ENCODE data around the gene RAB27A. TPM values are rescaled to one million over a fixed set of nuclear protein-coding genes. Genes with fewer than 3 reads are reported as not detected.

The RAB27A gene
- polyA plus RNA-seq, 1 donor (not counting 4 experiments of a cell fraction or from before 2014, with no cell fraction given), result 10.8 TPM

GRCh38 chr15:55202206-55202605 lies 87.4 kb downstream of the RAB27A start:
- Histone ChIP-seq H3K27ac (ENCODE audit: control insufficient read depth, insufficient read depth, low read length) (no peak overlapping the region), H4K20me1 (ENCODE audit: control insufficient read depth, extremely low read depth, insufficient read depth, low read length) (no peaks in the 10 kb centered on the region), H3K4me2 (ENCODE audit: control insufficient read depth, extremely low read depth, insufficient read depth, low read depth, low read length) (no peak overlapping the region), H3K27me3 (ENCODE audit: control insufficient read depth, extremely low read depth, insufficient read depth, low read length) (no peaks in the 10 kb centered on the region), H3K9ac (ENCODE audit: control insufficient read depth, extremely low read depth, insufficient read depth, low read length) (no peak overlapping the region), H3K9me1 (ENCODE audit: control insufficient read depth, extremely low read depth, insufficient read depth, low read length) (no peaks in the 10 kb centered on the region), H3K79me2 (ENCODE audit: control insufficient read depth, insufficient read depth, low read length) (no peaks in the 10 kb centered on the region), H3K9me3 (ENCODE audit: control insufficient read depth, low read depth, low read length) (no peaks in the 10 kb centered on the region), H2AFZ (ENCODE audit: control insufficient read depth, low read length) (no peak overlapping the region), H3K4me3 (ENCODE audit: control insufficient read depth in 2 of 3, extremely low read depth in 1 of 3, insufficient read depth in 2 of 3, low read depth in 1 of 3, low read length in 3 of 3) (no peak overlapping the region), H3K4me1 (ENCODE audit: control insufficient read depth, extremely low read depth, insufficient read depth, low read length) (no peaks in the 10 kb centered on the region), H3K36me3 (ENCODE audit: control insufficient read depth in 2 of 2, extremely low read depth in 1 of 2, insufficient read depth in 2 of 2, low read length in 2 of 2) (peaks cover 0 to 2% of the 10 kb centered on the region in 2 experiments)
- FAIRE-seq (no peak), DNase-seq (ENCODE audit: low read depth, low spot score) (no peak)
- no peak for TF ChIP-seq CTCF (optimal IDR thresholded peaks at IDR 0.05 in 1 of 3, IDR thresholded peaks at IDR 0.05 in 1 of 3, conservative IDR thresholded peaks at IDR 0.05 in 1 of 3; ENCODE audit: extremely low read depth in 1 of 3, insufficient read depth in 2 of 3, low read length in 3 of 3)
- TF ChIP-seq EZH2 (IDR thresholded peaks at IDR 0.05; ENCODE audit: low read length), result no peak
- dilution Hi-C loops (cut with MboI; ENCODE audit: extremely low pct_ligation_motif_present, low sequenced_read_pairs), result no loop called here

GRCh38 chr15:55198706-55199105 lies 90.9 kb downstream of the RAB27A start:
- no peaks in the 10 kb centered on the region for H3K27me3 ChIP-seq (ENCODE audit: control insufficient read depth, extremely low read depth, insufficient read depth, low read length)
- dilution Hi-C loops (cut with MboI; ENCODE audit: extremely low pct_ligation_motif_present, low sequenced_read_pairs), result no loop called here
- peaks cover 5% of the 10 kb centered on the region for H4K20me1 ChIP-seq (ENCODE audit: control insufficient read depth, extremely low read depth, insufficient read depth, low read length)
- DNase-seq (ENCODE audit: low read depth, low spot score) (no peak), FAIRE-seq (no peak)
- peaks cover 16% of the 10 kb centered on the region for H3K4me1 ChIP-seq (ENCODE audit: control insufficient read depth, extremely low read depth, insufficient read depth, low read length)
- peaks cover 0 to 8% of the 10 kb centered on the region in 2 experiments for H3K36me3 ChIP-seq (ENCODE audit: control insufficient read depth in 2 of 2, extremely low read depth in 1 of 2, insufficient read depth in 2 of 2, low read length in 2 of 2)
- H3K79me2 ChIP-seq (ENCODE audit: control insufficient read depth, insufficient read depth, low read length), result peaks cover 31% of the 10 kb centered on the region
- TF ChIP-seq EZH2 (IDR thresholded peaks at IDR 0.05; ENCODE audit: low read length) (no peak), CTCF (optimal IDR thresholded peaks at IDR 0.05 in 1 of 3, IDR thresholded peaks at IDR 0.05 in 1 of 3, conservative IDR thresholded peaks at IDR 0.05 in 1 of 3; ENCODE audit: extremely low read depth in 1 of 3, insufficient read depth in 2 of 3, low read length in 3 of 3) (no peak)
- no peak overlapping the region for H3K4me2 ChIP-seq (ENCODE audit: control insufficient read depth, extremely low read depth, insufficient read depth, low read depth, low read length)
- no peak overlapping the region for H3K4me3 ChIP-seq (ENCODE audit: control insufficient read depth in 2 of 3, extremely low read depth in 1 of 3, insufficient read depth in 2 of 3, low read depth in 1 of 3, low read length in 3 of 3)
- H3K9ac ChIP-seq (ENCODE audit: control insufficient read depth, extremely low read depth, insufficient read depth, low read length), result no peak overlapping the region
- H3K9me3 ChIP-seq (ENCODE audit: control insufficient read depth, low read depth, low read length), result no peaks in the 10 kb centered on the region
- no peaks in the 10 kb centered on the region for H3K9me1 ChIP-seq (ENCODE audit: control insufficient read depth, extremely low read depth, insufficient read depth, low read length)
- H2AFZ ChIP-seq (ENCODE audit: control insufficient read depth, low read length), result no peak overlapping the region
- H3K27ac ChIP-seq (ENCODE audit: control insufficient read depth, insufficient read depth, low read length), result no peak overlapping the region
